ENCODE results near the gene RAB6D.

GRCh38 chr2:131404753-131405152 lies 40.8 kb upstream of the RAB6D start:
- TF ChIP-seq EZH2phosphoT487 (IDR thresholded peaks at IDR 0.05; ENCODE audit: borderline replicate concordance) = no peak
- TF ChIP-seq ZFX (IDR thresholded peaks at IDR 0.05) = no peak
- TF ChIP-seq CTCF (IDR thresholded peaks at IDR 0.05 in 2 of 3, conservative IDR thresholded peaks at IDR 0.05 in 1 of 3; ENCODE audit: borderline replicate concordance in 1 of 3, insufficient read depth in 1 of 3, low read depth in 2 of 3, low read length in 2 of 3) = no peak
- no peak for TF ChIP-seq REST (IDR thresholded peaks at IDR 0.05; ENCODE audit: low read depth)
- no peak for TF ChIP-seq EGR1 (IDR thresholded peaks at IDR 0.05; ENCODE audit: low read depth)
